HPDE6-E6E7 (cell line): ENCODE measurements around the gene DUOXA2.
"Not testable (repeated sequence)": the region's sequence is repeated elsewhere in the genome, so short reads cannot be mapped to it uniquely, and the experiment has no call there.

ENCODE experiments used
- DNase-seq: peaks from one replicate; pipeline ENCODE4 v3.0.0; 2011; ENCODE audit warnings: missing footprints; ENCODE audit errors: extremely low spot score

DUOXA2 gene

GRCh38 chr15:45114076-45114750, at the start of gene DUOXA2, which contains the start of gene DUOX2:
DUOXA2 (plus strand) TSS chr15:45114326; CDS start chr15:45114606, 280 bp downstream.
DUOX2 (minus strand) TSS chr15:45114172; CDS start chr15:45113411, 761 bp downstream.
- DNase-seq = no peak

- no peak for DNase-seq
Measured at GRCh38 chr15:45064386-45064785, 49.7 kb upstream of the DUOXA2 start.

- not testable (repeated sequence) for DNase-seq
Measured at GRCh38 chr15:45069942-45070360, 44.2 kb upstream of the DUOXA2 start.

GRCh38 chr15:45073602-45074001, 40.5 kb upstream of the DUOXA2 start:
- not testable (repeated sequence) for DNase-seq

- DNase-seq = not testable (repeated sequence)
Measured at GRCh38 chr15:45075440-45076320, 38.4 kb upstream of the DUOXA2 start.

GRCh38 chr15:45077391-45077790, 36.7 kb upstream of the DUOXA2 start:
- DNase-seq = not testable (repeated sequence)

- not testable (repeated sequence) for DNase-seq
Measured at GRCh38 chr15:45079201-45079600, 34.9 kb upstream of the DUOXA2 start.

GRCh38 chr15:45079628-45080246, 34.4 kb upstream of the DUOXA2 start:
- DNase-seq = not testable (repeated sequence)

- DNase-seq = not testable (repeated sequence)
Measured at GRCh38 chr15:45080593-45080992, 33.5 kb upstream of the DUOXA2 start.

- DNase-seq = not testable (repeated sequence)
Measured at GRCh38 chr15:45082412-45082811, 31.7 kb upstream of the DUOXA2 start.

GRCh38 chr15:45083223-45083622, 30.9 kb upstream of the DUOXA2 start:
- no peak for DNase-seq

- DNase-seq = no peak
Measured at GRCh38 chr15:45084163-45084562, 30.0 kb upstream of the DUOXA2 start.

GRCh38 chr15:45087513-45087912, 26.6 kb upstream of the DUOXA2 start:
- no peak for DNase-seq

- DNase-seq = no peak
Measured at GRCh38 chr15:45088801-45089711, 25.1 kb upstream of the DUOXA2 start.

GRCh38 chr15:45089712-45090373, 24.3 kb upstream of the DUOXA2 start:
- DNase-seq = no peak

- no peak for DNase-seq
Measured at GRCh38 chr15:45091161-45091560, 23.0 kb upstream of the DUOXA2 start.

GRCh38 chr15:45091576-45091975, 22.6 kb upstream of the DUOXA2 start:
- no peak for DNase-seq

- no peak for DNase-seq
Measured at GRCh38 chr15:45093013-45093412, 21.1 kb upstream of the DUOXA2 start.

- DNase-seq = no peak
Measured at GRCh38 chr15:45093622-45094357, 20.3 kb upstream of the DUOXA2 start.

GRCh38 chr15:45094358-45094730, 19.8 kb upstream of the DUOXA2 start:
- DNase-seq = no peak
